HG03095 (cell line): Measurements from ENCODE around the gene ELOA.
A peak's percentile ranks its signal among the peaks of the same experiment; 100 is the strongest.
"Not testable (repeated sequence)": the region's sequence is repeated elsewhere in the genome, so short reads cannot be mapped to it uniquely, and the experiment has no call there.

Source experiments
- ATAC-seq: cut with Tn5 transposase; IDR thresholded peaks from one replicate; pipeline ENCODE4 v1.9.1; 2021; ENCODE audit warnings: moderate library complexity; ENCODE audit not compliant: unreplicated experiment

The ELOA gene

DNA sequence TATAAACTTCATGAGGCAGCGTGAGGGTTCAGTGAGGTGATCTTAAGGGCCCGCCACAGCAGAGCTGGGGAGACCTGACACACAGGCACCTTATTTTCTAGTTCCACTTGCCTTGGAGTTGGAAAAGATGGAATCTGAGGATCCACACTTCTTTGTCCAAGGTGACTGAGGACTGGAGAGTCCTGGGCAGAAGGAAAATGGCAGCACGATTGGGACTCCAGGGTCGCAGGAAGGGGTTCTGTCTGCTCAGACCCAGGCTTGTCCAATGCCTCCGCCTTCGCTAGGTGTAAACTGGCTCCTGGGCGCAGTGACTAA is 55.9 kb downstream of the ELOA start:
- ATAC-seq: no peak

DNA sequence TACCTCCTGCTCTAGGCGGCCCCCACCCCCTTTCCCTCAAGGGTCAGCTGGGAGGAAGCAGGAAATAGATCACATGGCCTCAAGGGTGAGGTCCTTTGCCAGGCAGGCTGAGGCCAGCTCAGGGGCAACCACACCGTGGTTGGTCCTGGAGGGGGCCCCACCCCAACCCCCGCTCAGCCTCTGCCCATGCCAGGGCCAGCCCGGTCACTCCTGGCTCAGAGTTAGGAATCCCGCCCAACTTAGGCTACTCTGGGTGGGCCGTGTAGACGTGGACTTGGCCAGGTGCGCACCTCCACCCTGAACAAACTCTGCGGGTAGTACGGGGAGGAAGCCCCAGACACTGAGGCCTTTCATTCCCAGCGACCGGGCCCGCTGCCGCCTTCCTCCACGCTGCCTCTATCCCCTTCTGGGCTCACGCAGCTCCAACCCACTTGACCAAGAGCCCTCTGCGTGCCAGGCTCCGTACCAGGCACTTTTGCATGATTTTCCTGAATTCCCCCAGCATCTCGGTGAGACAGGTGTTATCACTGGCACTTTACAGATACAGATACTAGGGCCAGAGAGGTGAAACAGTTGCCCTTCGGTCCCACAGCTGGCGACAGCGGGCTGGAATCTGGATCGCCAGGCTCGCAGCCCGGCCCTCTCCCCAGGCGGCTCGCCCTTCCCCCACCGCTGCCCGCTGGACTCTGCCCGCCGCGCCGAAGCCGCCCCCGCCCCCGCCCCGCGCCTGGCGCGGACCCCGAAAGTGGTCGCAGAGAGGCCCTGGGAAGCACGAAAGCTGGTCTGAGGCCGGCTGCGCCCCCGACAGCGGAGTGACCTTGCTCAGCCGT is 56.5 kb downstream of the ELOA start:
- ATAC-seq: no peak

GRCh38 chr1:23800400-23801337 is 57.4 kb downstream of the ELOA start, which contains the start of gene GALE:
Gene GALE (minus strand): TSS chr1:23800754. CDS start chr1:23799007, 1,747 bp downstream.
- peak; percentile 61 for ATAC-seq

- no peak for ATAC-seq
These were observed 58.1 kb downstream of the ELOA start for GRCh38 chr1:23801338-23801748.

GRCh38 chr1:23801876-23802275 is 58.6 kb downstream of the ELOA start:
- no peak for ATAC-seq

GRCh38 chr1:23802809-23803342 is 59.6 kb downstream of the ELOA start:
- ATAC-seq: not testable (repeated sequence)

GRCh38 chr1:23803674-23804073 is 60.4 kb downstream of the ELOA start:
- no peak for ATAC-seq

DNA sequence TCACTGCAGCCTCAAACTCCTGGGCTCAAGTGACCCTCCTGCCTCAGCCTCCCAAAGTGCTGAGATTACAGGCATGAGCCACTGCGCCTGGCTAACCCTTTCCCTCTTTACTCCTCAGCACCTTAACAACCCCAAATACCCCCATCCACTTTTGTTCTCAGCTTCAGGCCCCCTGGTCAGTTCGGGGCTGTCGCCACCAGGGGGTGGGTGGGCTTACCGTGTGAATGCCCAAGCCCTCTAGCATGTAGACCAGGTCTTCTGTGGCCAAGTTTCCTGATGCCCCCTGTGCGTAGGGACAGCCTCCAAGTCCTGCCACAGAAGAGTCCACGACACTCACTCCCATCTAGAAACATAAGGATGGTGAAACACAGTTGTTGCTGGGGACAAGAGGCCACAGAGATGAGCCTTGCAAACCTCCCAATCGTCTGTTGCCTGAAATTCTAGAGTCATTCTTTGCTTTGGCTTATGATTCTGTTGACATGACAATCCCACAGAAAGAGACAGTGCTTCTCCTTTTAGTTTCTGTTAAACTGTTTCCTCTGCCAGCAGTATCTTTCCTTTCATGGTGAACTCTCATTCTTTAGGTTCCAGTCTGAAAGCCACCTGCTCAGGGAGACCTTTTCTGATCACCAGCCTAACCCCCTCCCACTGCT is 61.0 kb downstream of the ELOA start:
- ATAC-seq: no peak

- ATAC-seq: no peak
These were observed 61.8 kb downstream of the ELOA start for GRCh38 chr1:23805025-23805424.

GRCh38 chr1:23806280-23806679 is 63.0 kb downstream of the ELOA start:
- ATAC-seq: no peak

- ATAC-seq: no peak
These were observed 64.2 kb downstream of the ELOA start for GRCh38 chr1:23807453-23807852.

DNA sequence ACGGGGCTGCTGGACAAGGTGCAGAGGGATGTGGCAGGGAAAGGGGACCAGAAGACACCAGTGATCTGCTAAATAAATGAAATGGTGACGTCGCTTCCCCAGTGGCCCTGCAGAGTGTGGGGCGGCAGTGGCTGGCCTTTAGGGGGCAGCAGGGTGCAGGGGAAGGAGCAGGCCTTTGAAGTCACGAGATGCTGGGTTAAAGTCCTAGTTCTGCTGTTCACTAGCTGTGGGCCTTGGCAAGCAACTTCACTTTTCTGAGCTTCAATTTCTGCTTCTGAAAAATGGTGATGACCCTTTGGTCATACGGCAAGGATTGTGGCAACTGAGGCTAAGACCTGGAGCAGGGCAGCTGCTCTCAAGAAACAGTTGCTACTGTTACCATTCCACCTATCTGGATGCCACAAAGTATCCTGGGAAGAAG is 66.5 kb downstream of the ELOA start:
- ATAC-seq: no peak

DNA sequence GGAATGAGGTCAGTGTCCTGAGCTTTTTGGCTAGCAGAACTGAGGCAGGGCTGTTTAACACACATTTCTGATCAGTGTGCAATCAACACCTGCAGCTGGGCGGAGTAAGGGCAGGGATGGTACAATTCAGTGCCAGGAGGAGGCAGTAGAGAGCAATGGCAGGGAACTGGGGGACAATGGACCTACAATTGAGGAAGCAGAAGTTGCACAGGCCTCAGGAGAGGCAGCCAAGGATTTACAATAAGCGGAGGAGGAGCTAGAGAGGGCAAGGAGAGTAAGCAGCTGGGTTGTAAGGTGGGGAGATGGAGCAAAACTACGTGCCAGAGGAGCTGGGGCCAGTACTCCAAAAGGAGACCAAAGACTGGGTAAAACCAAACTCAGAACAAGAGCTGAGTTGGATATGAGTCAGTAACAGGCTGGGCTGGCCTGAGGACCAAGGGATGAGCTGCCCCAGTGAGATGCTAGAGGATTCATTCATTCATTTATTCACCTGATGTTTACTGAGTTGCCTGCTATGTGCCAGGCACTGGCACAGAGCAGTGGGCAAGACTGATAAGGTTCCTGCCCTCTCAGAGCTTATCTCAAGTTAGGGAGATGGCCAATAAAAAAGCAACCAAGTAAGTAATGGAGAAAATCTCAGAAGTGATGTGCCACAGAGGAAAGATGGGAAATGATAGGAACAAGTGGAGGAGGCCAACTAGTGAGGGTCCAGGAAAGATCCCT is 67.7 kb downstream of the ELOA start:
- ATAC-seq: no peak
